Lower lobe of right lung (tissue), 2 donors: ENCODE data around the gene SLC41A2. TPM values are rescaled to one million over a fixed set of nuclear protein-coding genes. Genes with fewer than 3 reads are reported as not detected.
"Not testable (repeated sequence)": the region's sequence is repeated elsewhere in the genome, so short reads cannot be mapped to it uniquely, and the experiment has no call there.

ENCODE experiments used
- ATAC-seq, 2 donors: fragments of 200-7000 bp; cut with Tn5 transposase; one replicate each; pipeline ENCODE4 v1.9.1; 2020 to 2022; ENCODE audit warnings: mild to moderate bottlenecking in 2 of 2, moderate library complexity in 2 of 2
- DNase-seq: peaks from one replicate; pipeline ENCODE4 v3.0.0-alpha.2; 2020
- H3K27ac ChIP-seq: fragments of 200-600 bp; one replicate; pipeline ENCODE4 v1.8.0; 2022
- H3K27me3 ChIP-seq: fragments of 200-600 bp; one replicate; pipeline ENCODE4 v1.8.0; 2022; ENCODE audit warnings: low read depth
- H3K36me3 ChIP-seq: fragments of 200-600 bp; one replicate; pipeline ENCODE4 v1.8.0; 2022; ENCODE audit warnings: mild to moderate bottlenecking
- H3K4me1 ChIP-seq: fragments of 200-600 bp; one replicate; pipeline ENCODE4 v1.8.0; 2022
- H3K4me3 ChIP-seq: fragments of 200-600 bp; one replicate; pipeline ENCODE4 v1.8.0; 2022; ENCODE audit warnings: mild to moderate bottlenecking
- H3K9me3 ChIP-seq: fragments of 200-600 bp; one replicate; pipeline ENCODE4 v1.8.0; 2022
- intact Hi-C: fragments of 100-400 bp; cut with DNase I; formaldehyde crosslinking; loops from one replicate; pipeline ENCODE4 v1.11.0; 2022
- total RNA-seq: library from RNA; stranded (reverse); fragmentation: NEBNext Ultra II Directional; extraction: Animal tissue kit (Norgen Biotek cat#: 25700); gene quantifications from one replicate; pipeline ENCODE4 v1.2.1, GENCODE V29; 2021
- TF ChIP-seq, protein P1 (sequence below): fragments of 200-600 bp; IDR thresholded peaks from one replicate; pipeline ENCODE4 v1.8.0; 2022; ENCODE audit warnings: antibody characterized with exemption, mild to moderate bottlenecking
- donor health status: DM: no; HTN: yes; CAD: no; lungs with severe emphysema.

The SLC41A2 gene
- total RNA-seq, 1 donor from 2014 or later = 24.8 TPM

DNA sequence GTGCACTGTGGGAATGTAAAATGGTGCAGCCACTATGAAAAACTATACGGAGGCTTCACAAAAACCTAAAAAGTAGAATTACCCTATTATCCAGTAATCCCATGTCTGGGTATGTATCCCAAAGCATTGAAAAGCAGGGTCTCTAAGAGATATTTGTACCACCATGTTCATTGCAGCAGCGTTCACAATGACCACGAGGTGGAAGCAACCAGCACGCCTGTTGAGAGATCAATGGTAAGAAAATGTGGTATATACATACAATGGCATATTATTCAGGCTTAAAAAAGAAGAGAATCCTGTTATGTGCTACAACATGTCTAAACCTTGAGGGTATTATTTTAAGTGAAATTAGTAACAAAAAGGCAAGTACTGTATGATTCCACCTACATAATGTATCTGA lies 27.1 kb upstream of the SLC41A2 start:
- no peak overlapping the region for H3K27ac ChIP-seq
- DNase-seq = no peak
- no peaks in the 10 kb centered on the region for H3K27me3 ChIP-seq
- H3K36me3 ChIP-seq = no peaks in the 10 kb centered on the region
- H3K4me1 ChIP-seq = peaks cover 21% of the 10 kb centered on the region
- intact Hi-C loops = no loop called here
- no peak overlapping the region for H3K4me3 ChIP-seq
- ATAC-seq = no peak
- no peaks in the 10 kb centered on the region for H3K9me3 ChIP-seq
- TF ChIP-seq, protein P1, sequence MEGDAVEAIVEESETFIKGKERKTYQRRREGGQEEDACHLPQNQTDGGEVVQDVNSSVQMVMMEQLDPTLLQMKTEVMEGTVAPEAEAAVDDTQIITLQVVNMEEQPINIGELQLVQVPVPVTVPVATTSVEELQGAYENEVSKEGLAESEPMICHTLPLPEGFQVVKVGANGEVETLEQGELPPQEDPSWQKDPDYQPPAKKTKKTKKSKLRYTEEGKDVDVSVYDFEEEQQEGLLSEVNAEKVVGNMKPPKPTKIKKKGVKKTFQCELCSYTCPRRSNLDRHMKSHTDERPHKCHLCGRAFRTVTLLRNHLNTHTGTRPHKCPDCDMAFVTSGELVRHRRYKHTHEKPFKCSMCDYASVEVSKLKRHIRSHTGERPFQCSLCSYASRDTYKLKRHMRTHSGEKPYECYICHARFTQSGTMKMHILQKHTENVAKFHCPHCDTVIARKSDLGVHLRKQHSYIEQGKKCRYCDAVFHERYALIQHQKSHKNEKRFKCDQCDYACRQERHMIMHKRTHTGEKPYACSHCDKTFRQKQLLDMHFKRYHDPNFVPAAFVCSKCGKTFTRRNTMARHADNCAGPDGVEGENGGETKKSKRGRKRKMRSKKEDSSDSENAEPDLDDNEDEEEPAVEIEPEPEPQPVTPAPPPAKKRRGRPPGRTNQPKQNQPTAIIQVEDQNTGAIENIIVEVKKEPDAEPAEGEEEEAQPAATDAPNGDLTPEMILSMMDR = no peak

- ATAC-seq, H3K4me1 ChIP-seq, H3K36me3 ChIP-seq, intact Hi-C loops, H3K27ac ChIP-seq, H3K4me3 ChIP-seq, H3K27me3 ChIP-seq, H3K9me3 ChIP-seq, DNase-seq: not testable (repeated sequence)
Observed at GRCh38 chr12:104977688-104978087, 19.6 kb upstream of the SLC41A2 start.

DNA sequence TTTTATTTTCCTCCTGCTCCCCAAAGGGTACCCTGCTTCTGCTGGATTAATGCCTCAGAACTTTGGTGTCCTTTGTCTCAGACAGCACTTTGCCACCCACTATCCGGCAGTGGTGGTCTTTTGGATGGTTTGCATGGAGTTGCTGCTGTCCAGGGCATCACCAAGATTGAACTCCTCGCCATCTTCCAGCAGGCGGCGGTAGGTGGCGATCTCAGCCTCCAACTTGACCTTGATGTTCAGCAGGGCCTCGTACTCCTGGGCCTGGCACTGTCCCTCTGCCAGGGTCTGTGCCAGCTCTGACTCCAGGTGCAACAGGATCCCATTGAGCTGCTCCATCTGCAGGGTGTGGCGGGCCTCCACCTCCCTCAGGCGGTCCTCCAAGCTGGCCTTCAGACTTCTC lies 18.6 kb upstream of the SLC41A2 start:
- DNase-seq (no peak), ATAC-seq (no peak)
- H3K9me3 ChIP-seq = no peaks in the 10 kb centered on the region
- intact Hi-C loops = no loop called here
- H3K27me3 ChIP-seq = no peaks in the 10 kb centered on the region
- no peaks in the 10 kb centered on the region for H3K36me3 ChIP-seq
- H3K4me1 ChIP-seq = no peaks in the 10 kb centered on the region
- no peak overlapping the region for H3K27ac ChIP-seq
- H3K4me3 ChIP-seq = no peak overlapping the region
- TF ChIP-seq, protein P1 = no peak

DNA sequence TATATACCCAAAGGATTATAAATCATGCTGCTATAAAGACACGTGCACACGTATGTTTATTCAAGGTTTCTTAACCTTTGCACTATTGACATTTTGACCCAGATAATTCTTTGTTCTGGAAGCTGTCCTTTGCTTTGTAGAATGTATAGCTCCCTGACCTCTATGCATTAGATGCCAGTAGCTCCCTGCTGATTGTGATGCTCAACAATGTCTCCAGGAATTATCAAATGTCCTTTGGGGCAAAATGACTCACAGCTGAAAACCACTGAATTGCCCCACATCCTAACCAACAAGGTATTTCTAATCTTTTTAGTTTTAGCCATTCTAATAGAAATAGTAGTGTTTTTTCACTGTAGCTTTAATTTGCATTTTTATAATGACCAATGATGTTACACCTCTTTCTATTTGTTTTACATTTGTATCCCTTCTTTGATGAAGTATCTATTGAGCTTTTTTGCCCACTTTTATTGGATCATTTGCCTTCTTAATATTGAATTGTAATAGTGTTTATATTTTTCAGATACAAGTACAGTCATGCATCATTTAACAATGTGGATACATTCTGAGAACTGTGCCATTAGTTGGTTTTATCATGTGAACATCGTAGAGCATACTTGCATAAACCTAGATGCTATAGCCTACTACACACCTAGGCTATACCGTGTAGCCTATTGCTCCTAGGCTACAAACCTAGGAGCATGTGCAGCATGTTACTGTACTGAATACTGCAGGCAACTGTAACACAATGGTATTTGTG lies 17.7 kb upstream of the SLC41A2 start:
- H3K27ac ChIP-seq = no peak overlapping the region
- no peak for ATAC-seq
- no peaks in the 10 kb centered on the region for H3K9me3 ChIP-seq
- H3K4me1 ChIP-seq = no peaks in the 10 kb centered on the region
- no peaks in the 10 kb centered on the region for H3K27me3 ChIP-seq
- no peak for DNase-seq
- TF ChIP-seq, protein P1 = no peak
- H3K36me3 ChIP-seq = no peaks in the 10 kb centered on the region
- no peak overlapping the region for H3K4me3 ChIP-seq
- intact Hi-C loops = no loop called here

- H3K4me3 ChIP-seq = no peak overlapping the region
- H3K36me3 ChIP-seq = no peaks in the 10 kb centered on the region
- H3K27ac ChIP-seq = no peak overlapping the region
- no peaks in the 10 kb centered on the region for H3K27me3 ChIP-seq
- ATAC-seq (peak; percentile 75 to 93), DNase-seq (no peak)
- TF ChIP-seq, protein P1 = no peak
- H3K9me3 ChIP-seq = no peaks in the 10 kb centered on the region
- intact Hi-C loops = no loop called here
- H3K4me1 ChIP-seq = no peaks in the 10 kb centered on the region
Observed at GRCh38 chr12:104974626-104975290, 16.7 kb upstream of the SLC41A2 start.

GRCh38 chr12:104973250-104973649 lies 15.2 kb upstream of the SLC41A2 start:
- TF ChIP-seq, protein P1 = no peak
- DNase-seq (no peak), ATAC-seq (no peak)
- H3K4me3 ChIP-seq = no peak overlapping the region
- no peaks in the 10 kb centered on the region for H3K27me3 ChIP-seq
- no peaks in the 10 kb centered on the region for H3K4me1 ChIP-seq
- intact Hi-C loops = no loop called here
- no peak overlapping the region for H3K27ac ChIP-seq
- H3K9me3 ChIP-seq = no peaks in the 10 kb centered on the region
- no peaks in the 10 kb centered on the region for H3K36me3 ChIP-seq
